ENCODE results near the gene PCK1.

Gene PCK1

GRCh38 chr20:57608516-57608915 is 47.6 kb downstream of the PCK1 start:
- DNase-seq = no peak

GRCh38 chr20:57609086-57609841 is 48.4 kb downstream of the PCK1 start:
- no peak for DNase-seq

- no peak for DNase-seq
Measured at GRCh38 chr20:57609842-57610167, 48.9 kb downstream of the PCK1 start.

GRCh38 chr20:57610261-57610952 is 49.5 kb downstream of the PCK1 start:
- DNase-seq = no peak

- no peak for DNase-seq
Measured at GRCh38 chr20:57611586-57612311, 50.8 kb downstream of the PCK1 start.

GRCh38 chr20:57612436-57612835 is 51.5 kb downstream of the PCK1 start:
- no peak for DNase-seq

- no peak for DNase-seq
Measured at GRCh38 chr20:57612916-57613315, 52.0 kb downstream of the PCK1 start.

- no peak for DNase-seq
Measured at GRCh38 chr20:57613481-57613921, 52.6 kb downstream of the PCK1 start.

- DNase-seq = no peak
Measured at GRCh38 chr20:57614490-57615444, 53.9 kb downstream of the PCK1 start.

- no peak for DNase-seq
Measured at GRCh38 chr20:57615445-57615811, 54.5 kb downstream of the PCK1 start.

GRCh38 chr20:57616143-57616951 is 55.4 kb downstream of the PCK1 start:
- no peak for DNase-seq

- DNase-seq = no peak
Measured at GRCh38 chr20:57617079-57617795, 56.3 kb downstream of the PCK1 start.

All from T-helper 2 cell (primary cell).